ENCODE data around the gene TPCN2. TPM values are rescaled to one million over a fixed set of nuclear protein-coding genes. Genes with fewer than 3 reads are reported as not detected.
A peak's percentile ranks its signal among the peaks of the same experiment; 100 is the strongest.

Gene TPCN2
- total RNA-seq, 1 donor from 2014 or later: 31.4 TPM

GRCh38 chr11:69102732-69103615 lies 54.2 kb downstream of the TPCN2 start:
- H3K4me3 Mint-ChIP-seq (ENCODE audit: unreplicated experiment): peak overlapping the region; percentile 21

GRCh38 chr11:69104212-69104855 lies 55.6 kb downstream of the TPCN2 start:
- H3K4me3 Mint-ChIP-seq (ENCODE audit: unreplicated experiment): no peak overlapping the region
- no peak for DNase-seq (ENCODE audit: low spot score)
- TF ChIP-seq, protein P1, sequence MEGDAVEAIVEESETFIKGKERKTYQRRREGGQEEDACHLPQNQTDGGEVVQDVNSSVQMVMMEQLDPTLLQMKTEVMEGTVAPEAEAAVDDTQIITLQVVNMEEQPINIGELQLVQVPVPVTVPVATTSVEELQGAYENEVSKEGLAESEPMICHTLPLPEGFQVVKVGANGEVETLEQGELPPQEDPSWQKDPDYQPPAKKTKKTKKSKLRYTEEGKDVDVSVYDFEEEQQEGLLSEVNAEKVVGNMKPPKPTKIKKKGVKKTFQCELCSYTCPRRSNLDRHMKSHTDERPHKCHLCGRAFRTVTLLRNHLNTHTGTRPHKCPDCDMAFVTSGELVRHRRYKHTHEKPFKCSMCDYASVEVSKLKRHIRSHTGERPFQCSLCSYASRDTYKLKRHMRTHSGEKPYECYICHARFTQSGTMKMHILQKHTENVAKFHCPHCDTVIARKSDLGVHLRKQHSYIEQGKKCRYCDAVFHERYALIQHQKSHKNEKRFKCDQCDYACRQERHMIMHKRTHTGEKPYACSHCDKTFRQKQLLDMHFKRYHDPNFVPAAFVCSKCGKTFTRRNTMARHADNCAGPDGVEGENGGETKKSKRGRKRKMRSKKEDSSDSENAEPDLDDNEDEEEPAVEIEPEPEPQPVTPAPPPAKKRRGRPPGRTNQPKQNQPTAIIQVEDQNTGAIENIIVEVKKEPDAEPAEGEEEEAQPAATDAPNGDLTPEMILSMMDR (IDR thresholded peaks at IDR 0.05; ENCODE audit: unreplicated experiment): no peak

More at GRCh38 chr11:69102732-69103615, 54.2 kb downstream of the TPCN2 start:
- Mint-ChIP-seq H3K9me3 (ENCODE audit: unreplicated experiment) (no peaks in the 10 kb centered on the region), H3K27ac (ENCODE audit: unreplicated experiment) (no peak overlapping the region), H3K27me3 (ENCODE audit: unreplicated experiment) (peaks cover 10% of the 10 kb centered on the region), H3K36me3 (ENCODE audit: low read depth, unreplicated experiment) (no peaks in the 10 kb centered on the region), H3K4me1 (ENCODE audit: unreplicated experiment) (peaks cover 5% of the 10 kb centered on the region)
- no peak for DNase-seq (ENCODE audit: low spot score)
- TF ChIP-seq, protein P1 (IDR thresholded peaks at IDR 0.05; ENCODE audit: unreplicated experiment): no peak

GRCh38 chr11:69104856-69105395 lies 56.2 kb downstream of the TPCN2 start:
- peaks cover 3% of the 10 kb centered on the region for H3K36me3 Mint-ChIP-seq (ENCODE audit: low read depth, unreplicated experiment)
- H3K27ac Mint-ChIP-seq (ENCODE audit: unreplicated experiment): no peak overlapping the region
- no peaks in the 10 kb centered on the region for H3K9me3 Mint-ChIP-seq (ENCODE audit: unreplicated experiment)
- TF ChIP-seq, protein P1 (IDR thresholded peaks at IDR 0.05; ENCODE audit: unreplicated experiment): no peak
- H3K4me3 Mint-ChIP-seq (ENCODE audit: unreplicated experiment): no peak overlapping the region
- peaks cover 10% of the 10 kb centered on the region for H3K27me3 Mint-ChIP-seq (ENCODE audit: unreplicated experiment)
- peaks cover 5% of the 10 kb centered on the region for H3K4me1 Mint-ChIP-seq (ENCODE audit: unreplicated experiment)
- no peak for DNase-seq (ENCODE audit: low spot score)

More at GRCh38 chr11:69104212-69104855, 55.6 kb downstream of the TPCN2 start:
- Mint-ChIP-seq H3K27ac (ENCODE audit: unreplicated experiment) (no peak overlapping the region), H3K36me3 (ENCODE audit: low read depth, unreplicated experiment) (no peaks in the 10 kb centered on the region), H3K9me3 (ENCODE audit: unreplicated experiment) (no peaks in the 10 kb centered on the region), H3K27me3 (ENCODE audit: unreplicated experiment) (peaks cover 11% of the 10 kb centered on the region), H3K4me1 (ENCODE audit: unreplicated experiment) (peaks cover 5% of the 10 kb centered on the region)

DNA sequence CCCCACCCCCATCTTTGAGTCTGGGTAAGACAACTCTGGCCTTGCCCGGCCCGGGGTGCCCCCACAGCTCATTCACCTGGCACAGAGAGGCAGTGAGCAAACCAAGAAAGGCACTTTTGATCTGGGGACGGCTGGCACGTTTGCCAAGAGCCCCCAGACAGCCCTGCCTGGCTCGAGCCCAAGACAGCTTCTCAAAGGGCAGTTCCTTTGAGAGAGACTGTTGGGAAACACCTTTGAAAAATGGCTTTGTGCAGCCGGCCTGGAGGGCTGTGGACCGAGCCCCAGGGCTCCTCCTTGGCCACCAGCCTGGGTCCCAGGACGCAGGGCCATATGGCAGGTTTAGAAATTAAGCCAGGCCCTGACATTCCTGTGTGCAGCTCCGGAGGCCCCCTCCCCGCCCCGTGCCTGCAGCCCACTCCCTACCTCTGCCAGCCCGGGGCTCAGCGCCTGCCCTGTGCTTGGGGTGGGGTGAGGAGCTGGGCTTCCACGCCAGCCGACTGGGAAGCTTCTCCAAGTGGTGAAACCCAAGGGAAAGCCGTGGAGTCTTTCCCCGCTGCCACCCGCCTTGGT lies 56.8 kb downstream of the TPCN2 start:
- Mint-ChIP-seq H3K27ac (ENCODE audit: unreplicated experiment) (no peak overlapping the region), H3K9me3 (ENCODE audit: unreplicated experiment) (no peaks in the 10 kb centered on the region), H3K4me3 (ENCODE audit: unreplicated experiment) (no peak overlapping the region), H3K4me1 (ENCODE audit: unreplicated experiment) (peaks cover 5% of the 10 kb centered on the region), H3K36me3 (ENCODE audit: low read depth, unreplicated experiment) (peaks cover 7% of the 10 kb centered on the region), H3K27me3 (ENCODE audit: unreplicated experiment) (peaks cover 13% of the 10 kb centered on the region)
- no peak for DNase-seq (ENCODE audit: low spot score)
- TF ChIP-seq, protein P1 (IDR thresholded peaks at IDR 0.05; ENCODE audit: unreplicated experiment): no peak
